OCI-LY1 (cell line): ENCODE results near the gene MCC.

Source experiments
- H2AFZ ChIP-seq: fragments of 200-600 bp; sonication (generic), shearing (Covaris generic); 2 replicates; pipeline ENCODE4 v1.6.0; 2014; ENCODE audit warnings: antibody characterized with exemption, mild to moderate bottlenecking, low read length
- H3F3A ChIP-seq: fragments of 200-600 bp; sonication (generic), shearing (Covaris generic); 2 replicates; pipeline ENCODE4 v1.6.0; 2014; ENCODE audit warnings: mild to moderate bottlenecking, antibody characterized with exemption, low read length, moderate library complexity; ENCODE audit not compliant: insufficient read depth
- H3K27ac ChIP-seq: fragments of 200-600 bp; sonication (generic); 2 replicates; pipeline ENCODE4 v1.5.1; 2014; ENCODE audit warnings: low read length, mixed run types, mild to moderate bottlenecking, low read depth; ENCODE audit not compliant: poor library complexity, severe bottlenecking
- H3K27me3 ChIP-seq: fragments of 200-600 bp; sonication (generic); 2 replicates; pipeline ENCODE4 v1.6.0; 2014; ENCODE audit warnings: antibody characterized with exemption, mild to moderate bottlenecking, low read length, moderate library complexity; ENCODE audit not compliant: insufficient read depth
- H3K36me3 ChIP-seq: fragments of 200-600 bp; sonication (generic); 2 replicates; pipeline ENCODE4 v1.6.1; 2014; ENCODE audit warnings: mild to moderate bottlenecking, antibody characterized with exemption, low read length, moderate library complexity, mixed read lengths; ENCODE audit not compliant: insufficient read depth
- H3K4me1 ChIP-seq: fragments of 200-600 bp; sonication (generic); 2 replicates; pipeline ENCODE4 v1.5.1; 2014; ENCODE audit warnings: mild to moderate bottlenecking, low read length, moderate library complexity; ENCODE audit not compliant: insufficient read depth, severe bottlenecking
- H3K4me2 ChIP-seq: fragments of 200-600 bp; sonication (generic), shearing (Covaris generic); 2 replicates; pipeline ENCODE4 v1.6.1; 2014; ENCODE audit warnings: low read length
- H3K4me3 ChIP-seq: fragments of 200-600 bp; sonication (generic); 2 replicates; pipeline ENCODE4 v1.5.1; 2014; ENCODE audit warnings: low read length, low read depth, mild to moderate bottlenecking, mixed read lengths; ENCODE audit not compliant: poor library complexity, severe bottlenecking
- H3K79me2 ChIP-seq: fragments of 200-600 bp; shearing (Covaris generic); 2 replicates; pipeline ENCODE4 v1.6.1; 2016; ENCODE audit warnings: mixed run types, low read length, mixed read lengths; ENCODE audit not compliant: insufficient read depth
- H3K9ac ChIP-seq: fragments of 200-600 bp; sonication (generic), shearing (Covaris generic); 2 replicates; pipeline ENCODE4 v1.6.1; 2014; ENCODE audit warnings: mild to moderate bottlenecking, low read length, mixed read lengths
- H3K9me2 ChIP-seq: fragments of 200-600 bp; sonication (generic), shearing (Covaris generic); 2 replicates; pipeline ENCODE4 v1.6.1; 2014; ENCODE audit warnings: low read depth, mild to moderate bottlenecking, low read length, mixed read lengths
- H3K9me3 ChIP-seq: fragments of 200-600 bp; shearing (Covaris generic); 2 replicates; pipeline ENCODE4 v1.6.1; 2014; ENCODE audit warnings: low read length, mixed read lengths
- H4K20me1 ChIP-seq: fragments of 200-600 bp; sonication (generic), shearing (Covaris generic); 2 replicates; pipeline ENCODE4 v1.6.0; 2016; ENCODE audit warnings: mild to moderate bottlenecking, low read length; ENCODE audit not compliant: insufficient read depth
- CTCF ChIP-seq: fragments of 200-600 bp; sonication (generic), shearing (Covaris generic); IDR thresholded peaks from 2 replicates; pipeline ENCODE4 v1.5.1; 2017; ENCODE audit warnings: mild to moderate bottlenecking, antibody characterized with exemption, low read length, moderate library complexity, mixed read lengths
- EZH2 ChIP-seq: fragments of 200-600 bp; sonication (generic), shearing (Covaris generic); IDR thresholded peaks from 2 replicates; pipeline ENCODE4 v1.8.0; 2017; ENCODE audit warnings: borderline replicate concordance, mixed run types, mild to moderate bottlenecking, antibody characterized with exemption, low read length, moderate library complexity, mixed read lengths

Gene MCC

GRCh38 chr5:113062869-113063508, 425.3 kb downstream of the MCC start:
- no peaks in the 10 kb centered on the region for H3K36me3 ChIP-seq
- no peaks in the 10 kb centered on the region for H3F3A ChIP-seq
- H3K4me3 ChIP-seq: no peak overlapping the region
- no peaks in the 10 kb centered on the region for H3K9me2 ChIP-seq
- no peaks in the 10 kb centered on the region for H3K4me1 ChIP-seq
- no peaks in the 10 kb centered on the region for H3K79me2 ChIP-seq
- H2AFZ ChIP-seq: no peak overlapping the region
- H3K4me2 ChIP-seq: no peak overlapping the region
- no peaks in the 10 kb centered on the region for H3K27me3 ChIP-seq
- no peak overlapping the region for H3K9ac ChIP-seq
- H4K20me1 ChIP-seq: no peaks in the 10 kb centered on the region
- no peak overlapping the region for H3K27ac ChIP-seq
- no peak for TF ChIP-seq CTCF
- TF ChIP-seq EZH2: no peak
- H3K9me3 ChIP-seq: no peaks in the 10 kb centered on the region

- Histone ChIP-seq H3K27me3 (no peaks in the 10 kb centered on the region), H3K36me3 (no peaks in the 10 kb centered on the region), H3K9me3 (no peaks in the 10 kb centered on the region), H2AFZ (no peak overlapping the region), H3K79me2 (no peaks in the 10 kb centered on the region), H3K27ac (no peak overlapping the region), H3K9me2 (no peaks in the 10 kb centered on the region), H3K9ac (no peak overlapping the region), H3K4me1 (no peaks in the 10 kb centered on the region), H3F3A (no peaks in the 10 kb centered on the region), H3K4me2 (no peak overlapping the region), H3K4me3 (no peak overlapping the region), H4K20me1 (no peaks in the 10 kb centered on the region)
- no peak for TF ChIP-seq EZH2
- TF ChIP-seq CTCF: no peak
Measured at GRCh38 chr5:113061846-113062780, 426.1 kb downstream of the MCC start.

- no peak overlapping the region for H2AFZ ChIP-seq
- no peak overlapping the region for H3K4me2 ChIP-seq
- no peaks in the 10 kb centered on the region for H3K9me2 ChIP-seq
- H3K9me3 ChIP-seq: no peaks in the 10 kb centered on the region
- no peak overlapping the region for H3K9ac ChIP-seq
- H4K20me1 ChIP-seq: no peaks in the 10 kb centered on the region
- no peak overlapping the region for H3K27ac ChIP-seq
- no peaks in the 10 kb centered on the region for H3K36me3 ChIP-seq
- no peak for TF ChIP-seq EZH2
- TF ChIP-seq CTCF: no peak
- no peaks in the 10 kb centered on the region for H3K79me2 ChIP-seq
- H3K4me1 ChIP-seq: no peaks in the 10 kb centered on the region
- no peaks in the 10 kb centered on the region for H3K27me3 ChIP-seq
- H3K4me3 ChIP-seq: no peak overlapping the region
- no peaks in the 10 kb centered on the region for H3F3A ChIP-seq
Measured at GRCh38 chr5:113060408-113061025, 427.7 kb downstream of the MCC start.
